ENCODE data around the gene ACSL6. TPM values are rescaled to one million over a fixed set of nuclear protein-coding genes. Genes with fewer than 3 reads are reported as not detected.

The ACSL6 gene
- total RNA-seq, 1 experiment from 2014 or later, result 4.8 TPM

DNA sequence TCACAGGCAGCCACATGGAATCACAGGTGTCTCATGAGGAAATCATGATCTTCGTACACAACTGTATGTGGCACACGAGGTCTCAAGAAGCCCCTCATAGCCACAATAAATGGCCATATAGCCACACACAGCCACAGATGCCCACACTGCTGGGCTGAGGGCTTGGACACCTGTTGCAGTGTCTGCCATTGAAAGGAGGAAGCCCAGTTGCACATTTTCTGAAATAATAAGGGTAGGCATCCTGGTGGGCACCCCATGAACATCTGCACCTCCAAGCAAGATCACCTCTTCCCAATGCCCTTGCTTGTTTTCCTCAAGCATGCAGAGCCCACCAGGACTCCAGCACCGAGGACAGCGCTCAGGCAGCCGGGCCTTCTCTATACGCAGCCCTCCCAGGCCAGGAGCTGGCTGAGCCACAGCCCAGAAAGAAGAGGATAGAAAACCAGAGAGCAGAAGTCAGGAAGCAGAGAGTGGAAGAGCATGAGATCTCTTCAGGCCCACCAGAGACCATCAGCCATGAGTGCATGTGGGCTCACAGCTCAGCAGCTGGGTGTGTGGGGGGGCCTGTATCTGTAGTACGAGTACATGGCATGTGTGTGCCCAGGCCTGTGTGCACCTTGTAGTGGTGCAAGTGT, 1.0 kb upstream of the ACSL6 start (continued):
- TF ChIP-seq NFE2L1 (CRISPR knock-in tag; IDR thresholded peaks at IDR 0.05), result peak; percentile 55; the same call in 1 of the 2 replicates
- TF ChIP-seq MXD4 (CRISPR knock-in tag; IDR thresholded peaks at IDR 0.05; ENCODE audit: borderline replicate concordance), result no peak
- TF ChIP-seq GTF2I (CRISPR knock-in tag; conservative IDR thresholded peaks at IDR 0.05), result no peak
- no peak for TF ChIP-seq ZNF512 (CRISPR knock-in tag; IDR thresholded peaks at IDR 0.05; ENCODE audit: borderline replicate concordance)
- no peak for TF ChIP-seq NFATC4 (CRISPR knock-in tag; IDR thresholded peaks at IDR 0.05)
- TF ChIP-seq FOXP4 (CRISPR knock-in tag; IDR thresholded peaks at IDR 0.05), result peak; percentile 86
- TF ChIP-seq ZNF121 (CRISPR knock-in tag; IDR thresholded peaks at IDR 0.05), result no peak
- peak; percentile 71; the same call in 1 of the 2 replicates for TF ChIP-seq ATF2 (CRISPR knock-in tag; IDR thresholded peaks at IDR 0.05; ENCODE audit: borderline replicate concordance, low read depth)
- TF ChIP-seq ZNF232 (CRISPR knock-in tag; IDR thresholded peaks at IDR 0.05), result peak; percentile 74; the same call in 1 of the 2 replicates
- no peak for TF ChIP-seq E2F5 (CRISPR knock-in tag; IDR thresholded peaks at IDR 0.05)
- no peak for TF ChIP-seq ZNF671 (CRISPR knock-in tag; IDR thresholded peaks at IDR 0.05)
- TF ChIP-seq USF1 (CRISPR knock-in tag; IDR thresholded peaks at IDR 0.05), result peak; percentile 55; the same call in 1 of the 2 replicates
- TF ChIP-seq NR2C2 (CRISPR knock-in tag; IDR thresholded peaks at IDR 0.05), result no peak
- no peak for TF ChIP-seq TCF7 (CRISPR knock-in tag; IDR thresholded peaks at IDR 0.05; ENCODE audit: low read depth)
- no peak for TF ChIP-seq HMGXB4 (CRISPR knock-in tag; IDR thresholded peaks at IDR 0.05)
- TF ChIP-seq AR (CRISPR knock-in tag; IDR thresholded peaks at IDR 0.05), result no peak
- no peak for TF ChIP-seq ZNF138 (CRISPR knock-in tag; conservative IDR thresholded peaks at IDR 0.05)
- no peak for TF ChIP-seq ATF1 (CRISPR knock-in tag; IDR thresholded peaks at IDR 0.05)
- TF ChIP-seq PRRX2 (CRISPR knock-in tag; IDR thresholded peaks at IDR 0.05), result no peak
- 0 out of 2 replicates have a peak, but pooled peaks have one; percentile 25 for TF ChIP-seq CBFB (CRISPR knock-in tag; IDR thresholded peaks at IDR 0.05; ENCODE audit: low read depth)
- TF ChIP-seq, protein P1, sequence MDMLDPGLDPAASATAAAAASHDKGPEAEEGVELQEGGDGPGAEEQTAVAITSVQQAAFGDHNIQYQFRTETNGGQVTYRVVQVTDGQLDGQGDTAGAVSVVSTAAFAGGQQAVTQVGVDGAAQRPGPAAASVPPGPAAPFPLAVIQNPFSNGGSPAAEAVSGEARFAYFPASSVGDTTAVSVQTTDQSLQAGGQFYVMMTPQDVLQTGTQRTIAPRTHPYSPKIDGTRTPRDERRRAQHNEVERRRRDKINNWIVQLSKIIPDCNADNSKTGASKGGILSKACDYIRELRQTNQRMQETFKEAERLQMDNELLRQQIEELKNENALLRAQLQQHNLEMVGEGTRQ (CRISPR knock-in tag; IDR thresholded peaks at IDR 0.05), result no peak
- no peak for TF ChIP-seq ELF4 (CRISPR knock-in tag; IDR thresholded peaks at IDR 0.05; ENCODE audit: low read depth)
- peak; percentile 84; the same call in 1 of the 2 replicates for TF ChIP-seq PREB (CRISPR knock-in tag; IDR thresholded peaks at IDR 0.05; ENCODE audit: borderline replicate concordance)
- TF ChIP-seq HMGA2 (CRISPR knock-in tag; IDR thresholded peaks at IDR 0.05), result no peak
- TF ChIP-seq ZNF219 (CRISPR knock-in tag; IDR thresholded peaks at IDR 0.05; ENCODE audit: borderline replicate concordance), result 0 out of 2 replicates have a peak, but pooled peaks have one; percentile 68
- TF ChIP-seq SOX15 (CRISPR knock-in tag; IDR thresholded peaks at IDR 0.05), result no peak
- peak; percentile 90 for TF ChIP-seq TEAD4 (CRISPR knock-in tag; IDR thresholded peaks at IDR 0.05)
